IgD-negative memory B cell (primary cell): ENCODE measurements around the gene EIF3M. TPM values are rescaled to one million over a fixed set of nuclear protein-coding genes. Genes with fewer than 3 reads are reported as not detected.
A peak's percentile ranks its signal among the peaks of the same experiment; 100 is the strongest.
"Not testable (repeated sequence)": the region's sequence is repeated elsewhere in the genome, so short reads cannot be mapped to it uniquely, and the experiment has no call there.

Source experiments
- H3K27ac Mint-ChIP-seq, 3 donors: one replicate each; pipeline ENCODE4 v1.8.0; 2020 to 2022; ENCODE audit warnings: mild to moderate bottlenecking in 3 of 3, mixed read lengths in 3 of 3, moderate library complexity in 1 of 3
- H3K27me3 Mint-ChIP-seq: one replicate; pipeline ENCODE4 v1.8.0; 2021; ENCODE audit warnings: mixed read lengths
- H3K36me3 Mint-ChIP-seq: one replicate; pipeline ENCODE4 v1.8.0; 2020; ENCODE audit warnings: mild to moderate bottlenecking, mixed read lengths
- H3K4me1 Mint-ChIP-seq, 3 donors: one replicate each; pipeline ENCODE4 v1.8.0; 2020 to 2022; ENCODE audit warnings: mixed read lengths in 3 of 3, mild to moderate bottlenecking in 1 of 3
- H3K4me3 Mint-ChIP-seq, 4 donors: one replicate each; pipeline ENCODE4 v1.8.0; 2020 to 2022; ENCODE audit warnings: mild to moderate bottlenecking in 4 of 4, mixed read lengths in 4 of 4, moderate library complexity in 3 of 4
- H3K9me3 Mint-ChIP-seq, 3 donors: one replicate each; pipeline ENCODE4 v1.8.0; 2020 to 2021; ENCODE audit warnings: mixed read lengths in 3 of 3, mild to moderate bottlenecking in 1 of 3
- polyA plus RNA-seq: library from polyadenylated mRNA; unstranded; fragments of 300-500 nt; fragmentation: Illumina TruSeq; gene quantifications from one replicate; pipeline ENCODE4 v1.2.3, GENCODE V29; 2021

The EIF3M gene
- polyA plus RNA-seq, 1 donor from 2014 or later: 203 TPM

- Mint-ChIP-seq H3K27ac (no peak overlapping the region), H3K4me1 (no peaks in the 10 kb centered on the region)
Measured at GRCh38 chr11:32575070-32575469, 8.6 kb upstream of the EIF3M start.

GRCh38 chr11:32576456-32576855 is 7.2 kb upstream of the EIF3M start:
- Mint-ChIP-seq H3K27ac (peak overlapping the region in 1 of 3 donors; percentile 53), H3K4me3 (no peak overlapping the region), H3K36me3 (no peaks in the 10 kb centered on the region), H3K4me1 (no peaks in the 10 kb centered on the region), H3K27me3 (peaks cover 9% of the 10 kb centered on the region), H3K9me3 (no peaks in the 10 kb centered on the region)

More at GRCh38 chr11:32575070-32575469, 8.6 kb upstream of the EIF3M start:
- Mint-ChIP-seq H3K36me3 (no peaks in the 10 kb centered on the region), H3K9me3 (no peaks in the 10 kb centered on the region), H3K27me3 (peaks cover 16% of the 10 kb centered on the region), H3K4me3 (no peak overlapping the region)

GRCh38 chr11:32580967-32581366 is 2.7 kb upstream of the EIF3M start:
- Mint-ChIP-seq H3K27ac (no peak overlapping the region), H3K4me3 (peak overlapping the region in 2 of 4 donors; percentile 8 to 25), H3K27me3 (peaks cover under 1% of the 10 kb centered on the region), H3K4me1 (peaks cover 17 to 21% (median 20%) of the 10 kb centered on the region in 3 donors), H3K36me3 (no peaks in the 10 kb centered on the region), H3K9me3 (no peaks in the 10 kb centered on the region)

GRCh38 chr11:32581556-32581955 is 2.1 kb upstream of the EIF3M start:
- peak overlapping the region in 1 of 3 donors; percentile 43 for H3K27ac Mint-ChIP-seq
- H3K4me1 Mint-ChIP-seq: peaks cover 23 to 27% (median 25%) of the 10 kb centered on the region in 3 donors
- no peaks in the 10 kb centered on the region for H3K9me3 Mint-ChIP-seq
- peak overlapping the region in 1 of 4 donors; percentile 98 for H3K4me3 Mint-ChIP-seq
- no peaks in the 10 kb centered on the region for H3K27me3 Mint-ChIP-seq
- H3K36me3 Mint-ChIP-seq: no peaks in the 10 kb centered on the region

- Mint-ChIP-seq H3K9me3 (no peaks in the 10 kb centered on the region), H3K27me3 (no peaks in the 10 kb centered on the region), H3K4me1 (peaks cover 32 to 35% (median 34%) of the 10 kb centered on the region in 3 donors), H3K4me3 (peak overlapping the region; percentile 98 to 100 (median 98)), H3K27ac (peak overlapping the region; percentile 93 to 99 (median 98)), H3K36me3 (peaks cover 2% of the 10 kb centered on the region)
Measured at GRCh38 chr11:32584921-32585320, 1.3 kb downstream of the EIF3M start.

- Mint-ChIP-seq H3K27ac (no peak overlapping the region), H3K4me1 (peaks cover 32 to 37% (median 35%) of the 10 kb centered on the region in 3 donors), H3K36me3 (peaks cover 2% of the 10 kb centered on the region), H3K4me3 (peak overlapping the region in 2 of 4 donors; percentile 60 to 98), H3K9me3 (no peaks in the 10 kb centered on the region), H3K27me3 (no peaks in the 10 kb centered on the region)
Measured at GRCh38 chr11:32586576-32587190, 3.1 kb downstream of the EIF3M start.

GRCh38 chr11:32594272-32594671 is 10.6 kb downstream of the EIF3M start:
- Mint-ChIP-seq H3K4me1 (peaks cover 0 to 9% (median 0%) of the 10 kb centered on the region in 3 donors), H3K9me3 (no peaks in the 10 kb centered on the region), H3K27ac (no peak overlapping the region), H3K36me3 (peaks cover 15% of the 10 kb centered on the region), H3K4me3 (no peak overlapping the region), H3K27me3 (no peaks in the 10 kb centered on the region)

GRCh38 chr11:32596114-32596513 is 12.5 kb downstream of the EIF3M start:
- not testable (repeated sequence) for H3K4me3 Mint-ChIP-seq, H3K27ac Mint-ChIP-seq, H3K9me3 Mint-ChIP-seq, H3K4me1 Mint-ChIP-seq, H3K27me3 Mint-ChIP-seq
- H3K36me3 Mint-ChIP-seq: peaks cover 15% of the 10 kb centered on the region

GRCh38 chr11:32597921-32598320 is 14.3 kb downstream of the EIF3M start:
- H3K36me3 Mint-ChIP-seq: peaks cover 7% of the 10 kb centered on the region
- H3K9me3 Mint-ChIP-seq: no peaks in the 10 kb centered on the region
- H3K4me3 Mint-ChIP-seq: no peak overlapping the region
- H3K27ac Mint-ChIP-seq: no peak overlapping the region
- no peaks in the 10 kb centered on the region for H3K27me3 Mint-ChIP-seq
- peaks cover 0 to 2% (median 0%) of the 10 kb centered on the region in 3 donors for H3K4me1 Mint-ChIP-seq

- H3K4me3 Mint-ChIP-seq: no peak overlapping the region
- H3K27me3 Mint-ChIP-seq: no peaks in the 10 kb centered on the region
- peaks cover 0 to 1% (median 0%) of the 10 kb centered on the region in 3 donors for H3K4me1 Mint-ChIP-seq
- peaks cover 0 to 6% (median 0%) of the 10 kb centered on the region in 3 donors for H3K9me3 Mint-ChIP-seq
- peaks cover 2% of the 10 kb centered on the region for H3K36me3 Mint-ChIP-seq
- no peak overlapping the region for H3K27ac Mint-ChIP-seq
Measured at GRCh38 chr11:32602657-32603415, 19.2 kb downstream of the EIF3M start.

GRCh38 chr11:32606220-32606619 is 22.6 kb downstream of the EIF3M start:
- peak overlapping the region in 1 of 3 donors; percentile 39 for H3K27ac Mint-ChIP-seq
- H3K4me3 Mint-ChIP-seq: no peak overlapping the region
- peaks cover 2% of the 10 kb centered on the region for H3K36me3 Mint-ChIP-seq
- no peaks in the 10 kb centered on the region for H3K27me3 Mint-ChIP-seq
- peaks cover 3 to 10% (median 4%) of the 10 kb centered on the region in 3 donors for H3K9me3 Mint-ChIP-seq
- H3K4me1 Mint-ChIP-seq: peaks cover 0 to 2% (median 0%) of the 10 kb centered on the region in 3 donors

GRCh38 chr11:32608826-32609225 is 25.2 kb downstream of the EIF3M start:
- H3K9me3 Mint-ChIP-seq, H3K27ac Mint-ChIP-seq, H3K4me3 Mint-ChIP-seq, H3K36me3 Mint-ChIP-seq, H3K4me1 Mint-ChIP-seq, H3K27me3 Mint-ChIP-seq: not testable (repeated sequence)

GRCh38 chr11:32610797-32611352 is 27.2 kb downstream of the EIF3M start:
- peaks cover 0 to 2% (median 0%) of the 10 kb centered on the region in 3 donors for H3K4me1 Mint-ChIP-seq
- no peak overlapping the region for H3K4me3 Mint-ChIP-seq
- no peak overlapping the region for H3K27ac Mint-ChIP-seq
- H3K9me3 Mint-ChIP-seq: peaks cover 3 to 10% (median 4%) of the 10 kb centered on the region in 3 donors
- H3K36me3 Mint-ChIP-seq: peaks cover 2% of the 10 kb centered on the region
- no peaks in the 10 kb centered on the region for H3K27me3 Mint-ChIP-seq

GRCh38 chr11:32613500-32614151 is 30.0 kb downstream of the EIF3M start:
- no peaks in the 10 kb centered on the region for H3K4me1 Mint-ChIP-seq
- no peaks in the 10 kb centered on the region for H3K27me3 Mint-ChIP-seq
- no peaks in the 10 kb centered on the region for H3K36me3 Mint-ChIP-seq
- H3K4me3 Mint-ChIP-seq: no peak overlapping the region
- H3K27ac Mint-ChIP-seq: no peak overlapping the region
- peaks cover 4 to 5% (median 4%) of the 10 kb centered on the region in 3 donors for H3K9me3 Mint-ChIP-seq

GRCh38 chr11:32615422-32615821 is 31.8 kb downstream of the EIF3M start:
- H3K4me3 Mint-ChIP-seq: no peak overlapping the region
- H3K4me1 Mint-ChIP-seq: no peaks in the 10 kb centered on the region
- no peaks in the 10 kb centered on the region for H3K36me3 Mint-ChIP-seq
- peaks cover 2% of the 10 kb centered on the region for H3K27me3 Mint-ChIP-seq
- H3K9me3 Mint-ChIP-seq: peaks cover 2 to 4% (median 2%) of the 10 kb centered on the region in 3 donors
- no peak overlapping the region for H3K27ac Mint-ChIP-seq
